Neural progenitor cell (in vitro differentiated cells): ENCODE measurements around the gene MEOX1. TPM values are rescaled to one million over a fixed set of nuclear protein-coding genes. Genes with fewer than 3 reads are reported as not detected.
"Not testable (repeated sequence)": the region's sequence is repeated elsewhere in the genome, so short reads cannot be mapped to it uniquely, and the experiment has no call there.

Source experiments
- DNase-seq: peaks from one replicate; pipeline ENCODE4 v3.0.0-alpha.2; 2016; ENCODE audit warnings: low spot score
- H2AFZ ChIP-seq: fragments of 200-600 bp; sonication (generic); replicated peaks from 2 replicates; pipeline ENCODE4 v1.6.1; 2016; ENCODE audit warnings: antibody characterized with exemption
- H3F3A ChIP-seq: fragments of 200-600 bp; sonication (generic); 2 replicates; pipeline ENCODE4 v1.6.1; 2016; ENCODE audit warnings: antibody characterized with exemption, low read depth
- H3K27ac ChIP-seq: fragments of 200-600 bp; sonication (generic); 2 replicates; pipeline ENCODE4 v1.5.1; 2016; ENCODE audit warnings: mild to moderate bottlenecking
- H3K27me3 ChIP-seq: fragments of 200-600 bp; sonication (generic); 2 replicates; pipeline ENCODE4 v1.6.1; 2016; ENCODE audit warnings: mild to moderate bottlenecking, moderate library complexity
- H3K36me3 ChIP-seq: fragments of 200-600 bp; sonication (generic); 2 replicates; pipeline ENCODE4 v1.5.1; 2016
- H3K4me1 ChIP-seq: fragments of 200-600 bp; sonication (generic); 2 replicates; pipeline ENCODE4 v1.6.1; 2016; ENCODE audit warnings: mixed run types
- H3K4me2 ChIP-seq: fragments of 200-600 bp; sonication (generic); 2 replicates; pipeline ENCODE4 v1.6.1; 2016
- H3K4me3 ChIP-seq: fragments of 200-600 bp; sonication (generic); 2 replicates; pipeline ENCODE4 v1.5.1; 2016
- H3K79me2 ChIP-seq: fragments of 200-600 bp; sonication (generic); 2 replicates; pipeline ENCODE4 v1.6.1; 2016; ENCODE audit warnings: low read depth
- H3K9ac ChIP-seq: fragments of 200-600 bp; sonication (generic); 2 replicates; pipeline ENCODE4 v1.6.1; 2016
- H3K9me3 ChIP-seq: fragments of 200-600 bp; sonication (generic); 2 replicates; pipeline ENCODE4 v1.5.1; 2016; ENCODE audit warnings: low read depth
- H4K20me1 ChIP-seq: fragments of 200-600 bp; sonication (generic); 2 replicates; pipeline ENCODE4 v1.6.1; 2016; ENCODE audit warnings: low read depth
- H3K27ac Mint-ChIP-seq: 3 replicates; pipeline ENCODE4 v1.8.0; 2021; ENCODE audit warnings: mixed read lengths
- H3K27me3 Mint-ChIP-seq: 2 replicates; pipeline ENCODE4 v1.8.0; 2022; ENCODE audit warnings: low read depth, mild to moderate bottlenecking, inconsistent platforms, moderate library complexity, mixed read lengths; ENCODE audit not compliant: insufficient read depth
- H3K36me3 Mint-ChIP-seq: 3 replicates; pipeline ENCODE4 v1.8.0; 2021; ENCODE audit warnings: mixed read lengths
- H3K4me1 Mint-ChIP-seq: 3 replicates; pipeline ENCODE4 v1.8.0; 2021; ENCODE audit warnings: mixed read lengths
- H3K4me3 Mint-ChIP-seq: 3 replicates; pipeline ENCODE4 v1.8.0; 2021; ENCODE audit warnings: mild to moderate bottlenecking, moderate library complexity, mixed read lengths
- H3K9me3 Mint-ChIP-seq: 3 replicates; pipeline ENCODE4 v1.8.0; 2020; ENCODE audit warnings: mixed read lengths
- EZH2 ChIP-seq: fragments of 200-600 bp; sonication (generic); IDR thresholded peaks from 2 replicates; pipeline ENCODE4 v1.6.1; 2017; ENCODE audit warnings: antibody characterized with exemption, mild to moderate bottlenecking, moderate library complexity
- EZH2phosphoT487 ChIP-seq: fragments of 200-600 bp; sonication (generic); IDR thresholded peaks from 2 replicates; pipeline ENCODE4 v1.6.1; 2017; ENCODE audit warnings: antibody characterized with exemption
- total RNA-seq: library from RNA; depleted of rRNA; stranded (reverse); fragments of >200 nt; gene quantifications from 2 replicates; pipeline ENCODE4 v1.2.3, GENCODE V29; 2015; ENCODE audit warnings: low replicate concordance
- TF ChIP-seq, protein P1 (sequence below): fragments of 200-600 bp; sonication (generic); IDR thresholded peaks from 2 replicates; pipeline ENCODE4 v1.5.1; 2017; ENCODE audit warnings: antibody characterized with exemption, mild to moderate bottlenecking

Gene MEOX1
- total RNA-seq, 1 donor from 2014 or later = not detected

DNA sequence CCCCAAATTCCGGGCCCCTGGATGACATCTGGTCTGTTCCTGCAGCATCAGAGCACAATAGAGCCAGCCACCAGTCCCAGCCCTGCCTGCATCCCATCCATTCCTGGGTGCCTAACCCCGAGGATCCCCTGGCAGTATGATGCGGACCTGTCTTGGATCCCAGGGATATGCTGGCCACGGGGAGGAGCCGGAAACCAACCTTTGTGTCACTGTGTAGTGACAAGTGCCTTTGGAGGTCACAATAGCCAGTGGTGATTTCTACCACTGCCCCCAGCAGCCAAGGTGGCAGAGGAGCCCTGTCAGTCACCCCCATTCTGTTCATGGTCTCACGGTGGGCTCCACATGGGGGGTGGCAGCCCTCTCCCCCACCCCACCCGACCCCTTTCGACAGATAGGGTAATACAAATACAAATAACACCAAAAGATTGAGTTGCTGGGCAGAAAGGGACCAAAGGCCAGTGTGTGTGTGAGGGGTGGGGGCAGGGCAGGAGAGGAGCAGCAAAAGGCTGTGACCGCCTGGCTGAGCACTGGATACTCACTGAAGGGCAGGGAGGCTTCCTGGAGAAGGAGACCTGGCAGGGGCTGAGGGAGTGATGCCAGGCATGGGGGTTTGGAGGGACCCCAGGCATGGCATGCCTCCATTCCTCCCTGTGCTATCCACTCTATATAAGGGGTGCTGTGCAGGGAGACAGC is 29.0 kb upstream of the MEOX1 start:
- H3K27ac ChIP-seq = no peak overlapping the region
- H3K9ac ChIP-seq = no peak overlapping the region
- no peaks in the 10 kb centered on the region for H4K20me1 ChIP-seq
- H3K4me1 ChIP-seq = peaks cover 5% of the 10 kb centered on the region
- peaks cover 9% of the 10 kb centered on the region for H3K27me3 Mint-ChIP-seq
- H3K9me3 Mint-ChIP-seq = no peaks in the 10 kb centered on the region
- TF ChIP-seq EZH2 = no peak
- TF ChIP-seq EZH2phosphoT487 = no peak
- TF ChIP-seq, protein P1, sequence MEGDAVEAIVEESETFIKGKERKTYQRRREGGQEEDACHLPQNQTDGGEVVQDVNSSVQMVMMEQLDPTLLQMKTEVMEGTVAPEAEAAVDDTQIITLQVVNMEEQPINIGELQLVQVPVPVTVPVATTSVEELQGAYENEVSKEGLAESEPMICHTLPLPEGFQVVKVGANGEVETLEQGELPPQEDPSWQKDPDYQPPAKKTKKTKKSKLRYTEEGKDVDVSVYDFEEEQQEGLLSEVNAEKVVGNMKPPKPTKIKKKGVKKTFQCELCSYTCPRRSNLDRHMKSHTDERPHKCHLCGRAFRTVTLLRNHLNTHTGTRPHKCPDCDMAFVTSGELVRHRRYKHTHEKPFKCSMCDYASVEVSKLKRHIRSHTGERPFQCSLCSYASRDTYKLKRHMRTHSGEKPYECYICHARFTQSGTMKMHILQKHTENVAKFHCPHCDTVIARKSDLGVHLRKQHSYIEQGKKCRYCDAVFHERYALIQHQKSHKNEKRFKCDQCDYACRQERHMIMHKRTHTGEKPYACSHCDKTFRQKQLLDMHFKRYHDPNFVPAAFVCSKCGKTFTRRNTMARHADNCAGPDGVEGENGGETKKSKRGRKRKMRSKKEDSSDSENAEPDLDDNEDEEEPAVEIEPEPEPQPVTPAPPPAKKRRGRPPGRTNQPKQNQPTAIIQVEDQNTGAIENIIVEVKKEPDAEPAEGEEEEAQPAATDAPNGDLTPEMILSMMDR = no peak
- H3K79me2 ChIP-seq = no peaks in the 10 kb centered on the region
- peak overlapping the region; percentile 34 for H3K27ac Mint-ChIP-seq
- no peak overlapping the region for H3K4me2 ChIP-seq
- H3K4me1 Mint-ChIP-seq = peaks cover 31% of the 10 kb centered on the region
- H2AFZ ChIP-seq = no peak overlapping the region
- no peaks in the 10 kb centered on the region for H3K36me3 Mint-ChIP-seq
- H3K4me3 ChIP-seq = no peak overlapping the region
- H3F3A ChIP-seq = no peaks in the 10 kb centered on the region
- DNase-seq = no peak
- H3K9me3 ChIP-seq = no peaks in the 10 kb centered on the region
- no peaks in the 10 kb centered on the region for H3K27me3 ChIP-seq
- H3K36me3 ChIP-seq = no peaks in the 10 kb centered on the region
- no peak overlapping the region for H3K4me3 Mint-ChIP-seq

DNA sequence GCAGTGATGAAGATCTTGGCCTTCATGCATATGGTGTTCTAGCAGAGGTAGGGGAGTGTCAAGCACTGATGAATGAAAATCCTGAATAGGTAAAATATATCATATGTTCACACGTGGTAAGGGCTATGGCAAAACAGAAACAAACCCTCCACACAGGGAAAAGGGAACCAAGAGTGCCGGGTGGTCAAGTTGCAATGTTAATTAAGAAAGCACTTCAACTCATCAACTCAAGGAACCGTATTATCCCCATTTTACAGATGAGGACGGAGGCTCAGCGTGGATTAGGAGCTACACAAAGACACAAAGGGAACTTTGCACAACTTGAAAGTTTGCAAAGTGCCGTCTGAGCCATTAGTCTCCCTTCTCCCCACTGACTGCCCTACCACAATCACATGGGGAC is 28.1 kb upstream of the MEOX1 start:
- no peak for TF ChIP-seq EZH2
- Mint-ChIP-seq H3K4me3 (no peak overlapping the region), H3K9me3 (no peaks in the 10 kb centered on the region), H3K27ac (no peak overlapping the region), H3K27me3 (peaks cover 10% of the 10 kb centered on the region), H3K4me1 (peaks cover 28% of the 10 kb centered on the region), H3K36me3 (no peaks in the 10 kb centered on the region)
- no peaks in the 10 kb centered on the region for H3F3A ChIP-seq
- peaks cover 3% of the 10 kb centered on the region for H3K4me1 ChIP-seq
- H2AFZ ChIP-seq = no peak overlapping the region
- H3K36me3 ChIP-seq = no peaks in the 10 kb centered on the region
- H3K27me3 ChIP-seq = no peaks in the 10 kb centered on the region
- DNase-seq = no peak
- no peak overlapping the region for H3K9ac ChIP-seq
- H3K4me3 ChIP-seq = no peak overlapping the region
- H3K9me3 ChIP-seq = no peaks in the 10 kb centered on the region
- H3K79me2 ChIP-seq = no peaks in the 10 kb centered on the region
- H4K20me1 ChIP-seq = no peaks in the 10 kb centered on the region
- no peak overlapping the region for H3K4me2 ChIP-seq
- no peak overlapping the region for H3K27ac ChIP-seq

DNA sequence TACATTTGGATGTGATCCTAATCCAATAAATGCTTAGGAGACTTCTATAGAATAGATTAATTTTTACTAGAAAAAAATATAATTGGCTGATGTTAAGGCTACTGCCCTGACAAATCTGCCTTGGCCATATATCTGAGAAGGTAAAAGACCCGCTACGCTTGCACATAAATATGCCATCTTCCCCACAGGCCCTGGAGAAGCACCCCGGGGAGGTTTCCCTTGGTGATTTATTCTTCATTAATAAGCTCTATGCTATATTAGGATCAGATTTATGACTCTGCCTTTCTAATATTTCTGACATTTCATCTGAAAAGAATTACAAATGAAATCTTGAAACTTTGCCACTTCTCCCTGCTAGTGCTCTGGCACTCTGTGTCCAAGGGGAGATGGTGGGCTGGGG is 27.4 kb upstream of the MEOX1 start:
- Histone ChIP-seq H3K9ac (no peak overlapping the region), H3K79me2 (no peaks in the 10 kb centered on the region), H3F3A (no peaks in the 10 kb centered on the region), H3K27me3 (no peaks in the 10 kb centered on the region), H4K20me1 (no peaks in the 10 kb centered on the region), H3K4me3 (no peak overlapping the region), H2AFZ (no peak overlapping the region), H3K4me2 (no peak overlapping the region), H3K36me3 (no peaks in the 10 kb centered on the region), H3K4me1 (no peaks in the 10 kb centered on the region), H3K9me3 (no peaks in the 10 kb centered on the region), H3K27ac (no peak overlapping the region)
- Mint-ChIP-seq H3K27ac (no peak overlapping the region), H3K9me3 (no peaks in the 10 kb centered on the region), H3K4me3 (no peak overlapping the region), H3K36me3 (no peaks in the 10 kb centered on the region), H3K27me3 (peaks cover 10% of the 10 kb centered on the region), H3K4me1 (peaks cover 21% of the 10 kb centered on the region)
- no peak for TF ChIP-seq EZH2
- TF ChIP-seq EZH2phosphoT487 = no peak
- TF ChIP-seq, protein P1 = no peak
- no peak for DNase-seq

DNA sequence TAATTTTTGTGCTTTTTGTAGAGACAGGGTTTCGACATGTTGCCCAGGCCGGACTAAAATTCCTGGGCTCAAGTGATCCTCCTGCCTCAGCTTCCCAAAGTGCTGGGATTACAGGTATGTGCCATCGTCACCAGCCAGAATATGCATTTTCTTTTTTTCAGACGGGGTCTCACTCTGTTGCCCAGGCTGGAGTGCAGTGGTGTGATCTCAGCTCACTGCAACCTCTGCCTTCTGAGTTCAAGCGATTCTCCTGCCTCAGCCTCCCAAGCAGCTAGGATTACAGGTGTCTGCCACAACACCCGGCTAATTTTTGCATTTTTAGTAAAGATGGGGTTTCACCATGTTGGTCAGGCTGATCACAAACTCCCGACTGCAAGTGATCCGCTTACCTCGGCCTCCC is 25.2 kb upstream of the MEOX1 start:
- not testable (repeated sequence) for H3K36me3 Mint-ChIP-seq

More for the DNA sequence above, 25.2 kb upstream of the MEOX1 start:
- H3K27me3 ChIP-seq, H3K4me3 ChIP-seq, H3K36me3 ChIP-seq, H3K27ac Mint-ChIP-seq, H3K9me3 Mint-ChIP-seq, H3K79me2 ChIP-seq, H3K4me3 Mint-ChIP-seq, DNase-seq, H4K20me1 ChIP-seq, H3K4me2 ChIP-seq, H3F3A ChIP-seq, H3K27me3 Mint-ChIP-seq, H3K9me3 ChIP-seq, H3K9ac ChIP-seq, H2AFZ ChIP-seq, H3K27ac ChIP-seq, H3K4me1 ChIP-seq: not testable (repeated sequence)
- H3K4me1 Mint-ChIP-seq = peaks cover 20% of the 10 kb centered on the region
